PC-9 (cell line): Measurements from ENCODE around the gene GDF2.

Experiments used
- EZH2 ChIP-seq: fragments of 200-600 bp; sonication (generic); IDR thresholded peaks from 2 replicates; pipeline ENCODE4 v1.8.0; 2017; ENCODE audit warnings: antibody characterized with exemption, low read depth
- TF ChIP-seq, protein P1 (sequence below): fragments of 200-600 bp; sonication (generic); conservative IDR thresholded peaks from 2 replicates; pipeline ENCODE4 v1.6.1; 2017; ENCODE audit warnings: mixed run types, antibody characterized with exemption, mild to moderate bottlenecking, moderate library complexity

DNA sequence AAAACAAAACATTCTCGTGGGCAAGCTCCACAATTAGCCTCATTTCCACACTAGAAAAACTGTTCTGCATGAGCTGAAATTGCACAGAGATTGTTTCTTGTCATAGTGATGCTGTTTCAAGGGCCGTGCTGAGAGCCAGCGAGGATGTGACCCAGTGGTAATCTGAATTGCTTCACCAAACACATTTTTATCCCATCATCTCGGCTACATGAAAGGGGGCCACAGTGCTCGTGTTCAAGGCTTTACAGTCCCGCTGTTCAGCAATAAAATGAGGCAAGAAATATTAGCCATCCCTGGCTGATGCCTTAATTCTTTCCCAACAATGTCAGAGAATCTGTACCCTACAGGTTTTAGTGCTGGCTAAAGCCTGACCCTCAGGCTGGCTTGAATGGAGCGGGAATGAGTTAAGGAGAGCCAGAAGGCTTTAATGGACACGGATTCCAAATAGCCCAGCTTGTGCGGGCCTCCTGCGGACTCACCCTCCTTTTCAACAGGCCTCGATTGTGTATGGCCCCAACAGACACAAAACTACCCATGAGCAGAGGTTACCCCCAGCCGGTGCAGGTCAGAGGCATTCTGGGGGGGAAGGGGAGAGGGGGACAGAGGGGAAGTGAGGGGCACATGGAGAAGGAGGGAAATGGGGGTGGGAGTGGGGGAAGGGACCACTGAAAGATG is 24.3 kb upstream of the GDF2 start:
- TF ChIP-seq, protein P1, sequence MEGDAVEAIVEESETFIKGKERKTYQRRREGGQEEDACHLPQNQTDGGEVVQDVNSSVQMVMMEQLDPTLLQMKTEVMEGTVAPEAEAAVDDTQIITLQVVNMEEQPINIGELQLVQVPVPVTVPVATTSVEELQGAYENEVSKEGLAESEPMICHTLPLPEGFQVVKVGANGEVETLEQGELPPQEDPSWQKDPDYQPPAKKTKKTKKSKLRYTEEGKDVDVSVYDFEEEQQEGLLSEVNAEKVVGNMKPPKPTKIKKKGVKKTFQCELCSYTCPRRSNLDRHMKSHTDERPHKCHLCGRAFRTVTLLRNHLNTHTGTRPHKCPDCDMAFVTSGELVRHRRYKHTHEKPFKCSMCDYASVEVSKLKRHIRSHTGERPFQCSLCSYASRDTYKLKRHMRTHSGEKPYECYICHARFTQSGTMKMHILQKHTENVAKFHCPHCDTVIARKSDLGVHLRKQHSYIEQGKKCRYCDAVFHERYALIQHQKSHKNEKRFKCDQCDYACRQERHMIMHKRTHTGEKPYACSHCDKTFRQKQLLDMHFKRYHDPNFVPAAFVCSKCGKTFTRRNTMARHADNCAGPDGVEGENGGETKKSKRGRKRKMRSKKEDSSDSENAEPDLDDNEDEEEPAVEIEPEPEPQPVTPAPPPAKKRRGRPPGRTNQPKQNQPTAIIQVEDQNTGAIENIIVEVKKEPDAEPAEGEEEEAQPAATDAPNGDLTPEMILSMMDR: no peak
- no peak for TF ChIP-seq EZH2
